GM19239 (cell line): ENCODE measurements around the gene UGCG.
"Not testable (repeated sequence)": the region's sequence is repeated elsewhere in the genome, so short reads cannot be mapped to it uniquely, and the experiment has no call there.

Experiments used
- DNase-seq: peaks from one replicate; pipeline ENCODE4 v3.0.0; 2011; ENCODE audit warnings: low spot score; ENCODE audit not compliant: insufficient read length
- FAIRE-seq: peaks from 2 replicates; lab custom pipeline; 2011; peaks lifted over from hg19 to GRCh38; lab: Jason Lieb, UNC

The UGCG gene

DNA sequence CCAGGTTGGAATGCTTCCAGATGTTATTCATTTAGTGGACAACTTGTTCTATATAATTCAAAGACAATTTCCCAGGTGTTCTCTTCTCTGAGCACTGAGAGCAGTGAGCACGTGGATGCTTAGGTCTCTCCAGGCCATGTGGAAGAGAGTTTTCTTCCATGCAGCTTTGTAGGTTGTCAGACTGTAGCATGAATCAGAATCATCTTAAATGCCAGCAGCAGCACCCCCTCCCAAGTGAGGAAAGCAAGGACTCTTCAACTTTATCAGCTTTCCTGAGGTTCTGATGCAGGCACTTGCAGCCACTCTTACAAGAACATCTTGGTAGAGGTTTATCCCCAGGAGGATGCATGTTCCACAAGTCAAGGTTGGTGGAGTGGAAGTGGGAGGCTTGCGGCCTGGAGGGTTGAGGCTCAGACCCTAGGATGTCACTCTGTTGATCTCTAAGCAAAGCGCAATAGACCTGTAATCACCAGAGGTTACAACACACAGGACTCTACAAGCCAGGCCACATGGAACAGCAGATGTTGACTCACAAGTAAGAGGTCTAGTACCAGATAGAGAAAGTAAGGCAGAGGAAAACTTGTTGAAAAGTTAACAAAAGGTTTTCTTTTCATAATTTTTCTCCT lies 47.7 kb downstream of the UGCG start:
- FAIRE-seq (peak; percentile 77), DNase-seq (no peak)

DNA sequence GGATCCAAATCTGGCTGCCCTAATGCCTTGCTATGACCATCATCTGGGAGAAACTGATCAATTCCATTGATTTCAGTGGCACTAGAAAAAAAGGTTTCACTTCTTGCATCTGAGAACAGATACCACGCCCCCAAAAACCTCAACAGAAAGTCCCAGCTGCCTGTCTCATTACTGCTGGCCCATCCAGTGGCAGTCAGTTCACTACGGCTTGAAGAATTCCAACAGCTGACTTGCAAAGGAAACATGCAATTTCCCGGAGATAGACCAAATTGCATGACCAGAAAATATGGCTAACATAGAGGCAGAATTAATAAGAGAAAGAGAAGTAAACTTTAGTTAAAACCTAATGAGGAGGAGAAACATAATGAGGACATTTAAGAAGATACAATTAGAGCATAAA lies 48.6 kb downstream of the UGCG start:
- peak; percentile 94 for FAIRE-seq
- DNase-seq = no peak

DNA sequence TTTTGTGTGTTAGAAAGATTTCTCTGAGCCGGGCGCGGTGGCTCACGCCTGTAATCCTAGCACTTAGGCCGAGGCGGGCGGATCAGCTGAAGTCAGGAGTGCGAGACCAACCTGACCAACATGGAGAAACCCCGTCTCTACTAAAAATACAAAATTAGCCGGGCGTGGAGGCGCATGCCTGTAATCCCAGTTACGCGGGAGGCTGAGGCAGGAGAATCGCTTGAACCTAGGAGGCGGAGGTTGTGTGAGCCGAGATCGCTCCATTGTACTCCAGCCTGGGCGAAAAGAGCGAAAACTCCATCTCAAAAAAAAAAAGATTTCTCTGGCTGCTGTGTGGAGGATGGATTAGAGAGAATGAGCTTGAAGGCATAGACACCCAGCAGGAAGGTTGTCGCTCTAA lies 51.5 kb downstream of the UGCG start:
- DNase-seq, FAIRE-seq: not testable (repeated sequence)

DNA sequence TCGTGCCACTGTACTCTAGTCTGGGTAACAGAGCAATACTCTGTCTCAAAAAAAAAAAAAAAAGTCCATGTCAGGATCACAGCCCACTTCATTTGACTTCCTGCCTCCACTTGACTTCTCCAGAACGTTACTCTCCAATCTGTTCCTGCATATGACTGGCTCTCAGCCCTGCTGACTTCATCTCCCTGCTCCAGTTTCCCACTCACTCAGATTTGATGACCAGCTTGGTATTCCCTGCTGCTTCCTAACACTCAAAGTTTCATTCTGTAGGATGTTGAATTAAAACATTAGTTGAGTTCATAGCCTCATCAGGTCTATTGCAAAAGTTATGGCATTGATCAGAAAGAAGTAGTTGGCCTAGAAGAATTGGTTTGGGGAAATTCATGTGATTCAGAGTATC lies 52.3 kb downstream of the UGCG start:
- FAIRE-seq (no peak), DNase-seq (no peak)

DNA sequence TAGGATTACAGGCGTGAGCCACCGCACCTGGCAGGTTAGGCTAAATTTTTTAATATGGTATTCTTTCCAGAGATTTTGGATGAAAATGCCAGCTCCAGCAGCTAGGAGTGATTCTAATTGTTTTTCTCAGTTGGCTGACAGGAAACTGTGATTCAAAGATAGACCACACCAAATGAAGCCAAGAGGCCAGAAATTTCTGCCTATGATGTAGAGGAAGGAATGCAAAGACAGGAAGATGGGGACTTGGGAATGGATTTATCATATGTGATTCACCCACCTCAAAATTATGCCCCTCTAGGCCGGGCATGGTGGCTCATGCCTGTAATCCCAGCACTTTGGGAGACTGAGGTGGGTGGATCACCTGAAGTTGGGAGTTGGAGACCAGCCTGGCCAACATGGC lies 53.3 kb downstream of the UGCG start:
- DNase-seq = no peak
- no peak for FAIRE-seq

DNA sequence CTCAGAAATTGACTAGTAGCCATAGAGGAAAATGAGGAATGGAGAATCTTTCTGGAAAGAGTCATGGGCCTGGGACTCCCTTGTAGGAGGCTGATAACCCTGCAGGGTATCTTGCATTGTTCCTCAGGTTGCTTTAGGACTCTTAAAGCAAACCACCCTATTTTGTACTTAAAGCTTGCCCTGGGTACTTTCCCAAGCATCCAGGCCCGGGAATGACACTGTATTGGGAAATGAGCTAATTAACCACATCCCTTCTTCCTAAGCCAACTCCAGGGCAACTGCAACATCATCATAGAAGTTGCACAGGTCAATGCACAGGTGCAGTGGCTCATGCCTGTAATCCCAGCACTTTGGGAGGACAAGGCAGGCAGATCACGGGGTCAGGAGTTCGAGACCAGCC lies 55.9 kb downstream of the UGCG start:
- FAIRE-seq = no peak

DNA sequence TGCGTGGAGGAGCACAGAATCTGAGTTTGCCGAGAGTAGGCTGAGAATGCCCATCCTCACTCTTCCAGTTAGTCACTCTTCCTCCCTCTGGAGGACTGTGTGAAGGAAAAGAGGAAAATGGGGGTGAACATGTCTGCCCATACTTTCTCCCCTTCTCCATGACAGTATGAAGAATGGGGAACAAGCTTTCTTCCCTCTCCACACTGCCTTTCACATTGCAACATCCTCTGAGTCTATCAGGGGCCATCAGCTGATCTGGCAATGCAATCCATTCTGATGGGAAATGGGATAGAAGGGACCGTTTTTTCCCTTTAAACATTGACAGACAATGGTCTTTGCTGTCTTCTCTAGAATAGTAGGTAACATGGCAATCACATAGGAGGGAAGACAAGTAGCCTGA lies 56.8 kb downstream of the UGCG start:
- FAIRE-seq = no peak

More for the DNA sequence above, 55.9 kb downstream of the UGCG start:
- no peak for DNase-seq

GRCh38 chr9:111955048-111955447 lies 58.4 kb downstream of the UGCG start:
- DNase-seq (no peak), FAIRE-seq (no peak)

More for the DNA sequence above, 56.8 kb downstream of the UGCG start:
- no peak for DNase-seq

- DNase-seq (no peak), FAIRE-seq (peak; percentile 37)
These were observed 61.4 kb downstream of the UGCG start for GRCh38 chr9:111957856-111958631.

- DNase-seq (no peak), FAIRE-seq (no peak)
These were observed 63.1 kb downstream of the UGCG start for GRCh38 chr9:111959468-111960359.

DNA sequence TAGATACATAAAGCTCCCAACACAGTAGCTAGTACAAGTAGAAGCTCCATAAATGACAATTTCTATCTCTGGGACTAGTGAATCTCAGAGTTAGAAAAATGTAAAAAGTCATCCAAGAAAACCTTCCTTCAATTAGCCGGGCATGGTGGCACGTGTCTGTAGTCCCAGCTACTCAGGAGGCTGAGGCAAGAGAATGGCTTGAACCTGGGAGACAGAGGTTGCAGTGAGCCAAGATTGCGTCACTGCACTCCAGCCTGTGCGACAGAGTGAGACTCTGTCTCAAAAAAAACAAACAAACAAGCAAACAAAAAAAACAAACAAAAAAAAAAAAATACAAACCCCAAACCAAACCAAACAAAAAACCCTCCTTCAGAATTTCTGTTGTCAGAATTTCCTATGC lies 63.9 kb downstream of the UGCG start:
- FAIRE-seq, DNase-seq: not testable (repeated sequence)

GRCh38 chr9:111961009-111961408 lies 64.4 kb downstream of the UGCG start:
- FAIRE-seq = no peak
- DNase-seq = no peak

GRCh38 chr9:111961575-111961974 lies 65.0 kb downstream of the UGCG start:
- FAIRE-seq (no peak), DNase-seq (no peak)

DNA sequence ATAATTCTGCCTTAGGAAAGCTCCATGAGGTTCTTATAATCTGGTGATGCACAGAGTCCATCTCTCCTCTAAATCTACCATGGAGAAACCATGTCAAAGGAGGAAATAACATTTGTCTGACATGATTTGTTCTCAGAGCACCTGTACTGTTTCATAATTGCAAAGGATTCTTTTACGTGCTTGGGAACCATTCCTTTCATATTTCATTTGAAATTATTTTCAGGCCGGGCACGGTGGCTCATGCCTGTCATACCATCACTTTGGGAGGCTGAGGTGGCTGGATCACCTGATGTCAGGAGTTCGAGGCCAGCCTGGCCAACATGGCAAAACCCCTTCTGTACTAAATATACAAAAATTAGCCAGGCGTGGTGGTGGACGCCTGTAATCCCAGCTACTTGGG lies 65.4 kb downstream of the UGCG start:
- DNase-seq (no peak), FAIRE-seq (no peak)

GRCh38 chr9:111963995-111964394 lies 67.4 kb downstream of the UGCG start:
- FAIRE-seq (no peak), DNase-seq (no peak)

DNA sequence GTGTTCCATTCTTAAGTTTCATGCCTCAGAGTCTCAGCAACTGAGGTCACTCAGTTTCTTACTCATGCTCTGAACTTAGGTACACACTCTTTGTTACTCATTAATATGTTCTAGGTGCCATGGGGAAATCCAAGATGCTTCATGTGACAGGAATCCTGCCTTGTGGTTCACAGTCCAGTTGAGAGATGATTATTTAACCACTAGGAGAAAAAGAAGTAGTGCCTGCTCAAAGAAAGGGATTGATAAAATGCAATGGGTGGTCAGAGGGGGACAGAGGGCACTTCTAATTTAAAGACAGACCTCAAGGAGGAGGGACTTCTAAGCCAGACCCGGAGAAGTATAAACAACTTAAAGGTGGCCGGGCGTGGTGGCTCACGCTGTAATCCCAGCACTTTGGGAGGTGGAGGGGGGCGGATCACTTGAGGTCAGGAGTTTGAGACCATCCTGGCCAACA lies 69.0 kb downstream of the UGCG start:
- FAIRE-seq = peak; percentile 80
- DNase-seq = no peak

GRCh38 chr9:111966124-111966723 lies 69.6 kb downstream of the UGCG start:
- DNase-seq (no peak), FAIRE-seq (no peak)

DNA sequence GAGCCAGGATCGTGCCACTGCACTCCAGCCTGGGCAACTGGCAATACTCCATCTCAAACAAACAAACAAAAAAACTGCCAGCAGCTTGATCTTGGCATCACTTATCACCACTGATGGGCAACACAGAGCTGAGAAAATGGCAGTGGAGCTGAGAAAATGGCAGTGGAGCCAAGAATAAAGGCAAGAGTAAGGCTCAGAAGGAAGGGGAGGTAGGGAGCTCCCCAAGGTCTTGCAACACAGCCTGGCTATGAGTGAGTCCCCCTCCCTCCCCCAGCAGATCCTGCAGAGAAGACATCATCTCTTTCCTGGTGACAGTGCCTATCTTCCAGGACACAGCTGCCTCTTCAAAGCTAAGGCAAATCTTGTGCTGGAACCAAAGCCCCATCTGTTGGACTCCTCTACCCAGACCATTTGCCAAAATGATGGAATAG lies 70.3 kb downstream of the UGCG start:
- DNase-seq (no peak), FAIRE-seq (no peak)

GRCh38 chr9:111967621-111968020 lies 71.0 kb downstream of the UGCG start:
- no peak for FAIRE-seq
- no peak for DNase-seq

DNA sequence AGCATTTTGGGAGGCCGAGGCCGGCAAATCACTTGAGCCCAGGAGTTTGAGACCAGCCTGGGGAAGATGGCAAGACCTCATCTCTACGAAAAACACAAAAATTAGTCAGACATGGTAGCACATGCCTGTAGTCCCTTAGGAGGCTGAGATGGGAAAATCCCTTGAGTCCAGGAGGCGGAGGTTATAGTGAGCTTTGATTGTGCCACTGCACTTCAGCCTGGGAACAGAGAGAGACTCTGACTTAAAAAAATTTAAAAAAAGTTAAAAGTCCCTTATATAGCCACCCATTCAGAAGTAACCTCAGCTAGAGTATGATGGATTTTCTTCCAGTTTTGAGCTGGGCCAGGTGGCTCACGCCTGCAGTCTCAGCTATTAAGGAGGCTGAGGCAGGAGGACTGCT lies 72.4 kb downstream of the UGCG start:
- FAIRE-seq = no peak

More for the DNA sequence above, 72.4 kb downstream of the UGCG start:
- no peak for DNase-seq
